ENCODE results near the gene TNFRSF25. TPM values are rescaled to one million over a fixed set of nuclear protein-coding genes. Genes with fewer than 3 reads are reported as not detected.
A peak's percentile ranks its signal among the peaks of the same experiment; 100 is the strongest.

TNFRSF25 gene
- total and polyA plus RNA-seq, 7 experiments from 2014 or later: 17.3 to 352 (median 177) TPM

DNA sequence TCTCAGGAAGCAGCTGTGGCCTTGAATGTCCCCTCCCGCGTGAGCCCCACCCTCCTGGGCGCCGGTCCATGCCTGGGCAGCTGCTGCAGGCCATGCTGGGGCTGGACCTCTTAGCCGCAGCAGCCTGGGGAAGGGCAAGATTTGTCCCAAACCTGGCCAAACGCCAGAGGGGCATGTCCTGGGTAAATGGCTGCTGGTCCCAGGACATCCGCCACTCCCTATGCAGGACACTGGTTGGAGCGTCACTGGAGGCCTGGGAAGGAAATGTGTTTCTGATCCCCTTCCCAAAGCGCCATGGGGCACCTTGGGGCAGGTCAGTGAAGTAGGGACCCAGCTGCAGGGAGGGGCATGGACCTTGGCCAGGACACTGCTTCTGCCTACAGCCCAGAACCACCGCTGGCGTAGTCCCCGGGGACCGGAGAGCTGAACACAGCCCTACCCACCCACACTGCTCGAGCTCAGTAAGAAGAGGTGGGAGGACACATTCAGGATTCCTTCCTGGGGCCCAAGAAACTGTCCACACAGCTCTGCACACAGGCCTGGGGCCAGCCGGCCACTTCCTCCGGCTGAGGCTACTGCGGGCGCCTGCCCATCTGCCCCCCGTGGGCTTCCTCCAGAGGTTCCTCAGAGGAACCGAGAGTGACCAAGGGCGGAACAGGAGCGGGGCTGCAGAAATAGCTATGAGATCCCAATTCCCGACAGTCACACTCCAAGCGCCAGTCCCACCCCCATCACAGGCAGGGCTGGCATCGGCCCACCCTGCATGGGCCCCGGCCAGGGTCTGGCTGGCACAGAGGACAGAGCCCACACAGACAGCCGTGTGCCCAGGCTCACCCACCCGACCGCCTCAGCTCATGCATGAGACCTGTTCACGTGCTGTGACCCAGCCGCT lies 36.3 kb upstream of the TNFRSF25 start:
- ChIA-PET CTCF (interaction anchor here (0.8 kb wide), 1 partner anchor 34 kb away, joined by 4 read pairs; no protein-coding TSS in a partner anchor), POLR2A (interaction anchor here (1.3 kb wide), 1 partner anchor 54 kb away, joined by 3 read pairs; no protein-coding TSS in a partner anchor)
- Mint-ChIP-seq H3K27me3 (peaks cover 0 to 22% (median 4%) of the 10 kb centered on the region in 5 donors), H3K4me1 (peaks cover 0 to 15% (median 8%) of the 10 kb centered on the region in 7 donors), H3K9me3 (no peaks in the 10 kb centered on the region), H3K36me3 (no peaks in the 10 kb centered on the region), H3K4me3 (no peak overlapping the region), H3K27ac (no peak overlapping the region)
- DNase-seq: no peak
- Histone ChIP-seq H3K9me3 (ENCODE audit: control insufficient read depth in 2 of 3, low read length in 3 of 3) (no peaks in the 10 kb centered on the region), H3K27ac (ENCODE audit: low read depth, low read length) (no peak overlapping the region), H3K4me1 (ENCODE audit: control insufficient read depth in 2 of 2, insufficient read depth in 2 of 2, low read length in 2 of 2) (peaks cover 4 to 8% of the 10 kb centered on the region in 2 donors), H3K36me3 (ENCODE audit: control insufficient read depth in 2 of 3, insufficient read depth in 3 of 3, low read length in 3 of 3) (no peaks in the 10 kb centered on the region), H3K27me3 (ENCODE audit: control insufficient read depth in 2 of 2, insufficient read depth in 2 of 2, low read length in 2 of 2) (no peaks in the 10 kb centered on the region), H3K4me3 (ENCODE audit: low read length) (no peak overlapping the region)
- intact Hi-C loops (cut with micrococcal nuclease): no loop called here
- no peak for ATAC-seq

- H3K27ac Mint-ChIP-seq: peak overlapping the region in 2 of 9 donors; percentile 31 to 51
- no peaks in the 10 kb centered on the region for H3K27me3 ChIP-seq (ENCODE audit: control insufficient read depth in 2 of 2, insufficient read depth in 2 of 2, low read length in 2 of 2)
- no peak for ATAC-seq
- no peaks in the 10 kb centered on the region for H3K9me3 ChIP-seq (ENCODE audit: control insufficient read depth in 2 of 3, low read length in 3 of 3)
- H3K36me3 Mint-ChIP-seq: no peaks in the 10 kb centered on the region
- H3K36me3 ChIP-seq (ENCODE audit: control insufficient read depth in 2 of 3, insufficient read depth in 3 of 3, low read length in 3 of 3): no peaks in the 10 kb centered on the region
- peak overlapping the region in 1 of 10 donors; percentile 3 for H3K4me3 Mint-ChIP-seq
- H3K4me1 Mint-ChIP-seq: peaks cover 3 to 19% (median 9%) of the 10 kb centered on the region in 7 donors
- no peak for DNase-seq
- H3K4me1 ChIP-seq (ENCODE audit: control insufficient read depth in 2 of 2, insufficient read depth in 2 of 2, low read length in 2 of 2): peaks cover 4 to 14% of the 10 kb centered on the region in 2 donors
- intact Hi-C loops (cut with micrococcal nuclease): no loop called here
- no peak overlapping the region for H3K27ac ChIP-seq (ENCODE audit: low read depth, low read length)
- ChIA-PET POLR2A (interaction anchor here (1.3 kb wide), 1 partner anchor 55 kb away, joined by 3 read pairs; no protein-coding TSS in a partner anchor), CTCF (interaction anchor here (0.8 kb wide), 1 partner anchor 35 kb away, joined by 4 read pairs; no protein-coding TSS in a partner anchor)
- H3K9me3 Mint-ChIP-seq: no peaks in the 10 kb centered on the region
- peaks cover 0 to 26% (median 4%) of the 10 kb centered on the region in 5 donors for H3K27me3 Mint-ChIP-seq
- H3K4me3 ChIP-seq (ENCODE audit: low read length): no peak overlapping the region
These were observed 35.4 kb upstream of the TNFRSF25 start for GRCh38 chr1:6501279-6501813.

DNA sequence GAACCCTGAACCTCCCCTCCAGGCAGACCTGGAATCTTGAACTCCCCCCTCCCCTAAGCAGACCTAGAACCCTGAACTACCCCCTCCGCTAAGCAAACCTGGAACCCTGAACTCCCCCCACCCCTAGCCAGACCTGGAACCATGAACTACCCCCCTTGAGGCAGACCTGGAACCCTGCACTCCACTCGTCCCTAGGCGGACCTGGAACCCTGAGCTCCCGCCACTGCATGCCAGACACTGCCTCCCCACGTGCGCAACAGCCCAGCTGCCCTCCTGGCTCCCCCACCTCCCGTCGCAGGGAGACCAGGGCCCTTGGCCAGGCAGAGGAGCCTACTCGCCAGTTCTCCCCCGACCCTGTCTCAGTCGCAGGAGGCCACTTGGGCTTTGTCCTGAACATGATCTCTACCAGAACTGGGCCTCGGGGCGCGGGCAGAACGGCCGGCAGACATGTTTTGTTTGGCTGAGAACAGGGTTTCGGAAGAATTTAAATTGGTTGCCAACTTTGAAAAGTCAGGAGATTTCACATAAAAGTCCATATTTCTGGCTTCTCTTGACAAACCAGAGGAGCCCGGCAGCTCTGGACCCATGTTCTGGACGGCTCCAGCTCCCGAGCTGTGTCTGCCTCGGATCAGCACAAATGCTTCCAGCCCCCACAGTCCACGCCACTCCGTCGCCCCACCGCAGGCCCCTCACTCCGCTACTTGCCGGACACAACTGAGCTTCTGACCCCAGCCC lies 34.7 kb upstream of the TNFRSF25 start:
- Histone ChIP-seq H3K9me3 (ENCODE audit: control insufficient read depth in 2 of 3, low read length in 3 of 3) (no peaks in the 10 kb centered on the region), H3K4me1 (ENCODE audit: control insufficient read depth in 2 of 2, insufficient read depth in 2 of 2, low read length in 2 of 2) (peaks cover 4 to 20% of the 10 kb centered on the region in 2 donors), H3K27me3 (ENCODE audit: control insufficient read depth in 2 of 2, insufficient read depth in 2 of 2, low read length in 2 of 2) (no peaks in the 10 kb centered on the region), H3K36me3 (ENCODE audit: control insufficient read depth in 2 of 3, insufficient read depth in 3 of 3, low read length in 3 of 3) (no peaks in the 10 kb centered on the region), H3K27ac (ENCODE audit: low read depth, low read length) (no peak overlapping the region), H3K4me3 (ENCODE audit: low read length) (no peak overlapping the region)
- Mint-ChIP-seq H3K9me3 (no peaks in the 10 kb centered on the region), H3K36me3 (no peaks in the 10 kb centered on the region), H3K27ac (peak overlapping the region in 1 of 9 donors; percentile 51), H3K4me3 (no peak overlapping the region), H3K27me3 (peaks cover 0 to 33% (median 4%) of the 10 kb centered on the region in 5 donors), H3K4me1 (peaks cover 7 to 25% (median 13%) of the 10 kb centered on the region in 7 donors)
- ATAC-seq (no peak), DNase-seq (no peak)
- ChIA-PET POLR2A (interaction anchor here (1.3 to 1.6 kb wide), 2 partner anchors 55 to 80 kb away, joined by 3 to 6 read pairs; no protein-coding TSS in a partner anchor), CTCF (interaction anchor here (0.5 kb wide), 1 partner anchor 52 kb away, joined by 3 read pairs; no protein-coding TSS in a partner anchor)
- intact Hi-C loops (cut with micrococcal nuclease): no loop called here

GRCh38 chr1:6499296-6499695 lies 33.3 kb upstream of the TNFRSF25 start:
- H3K4me3 ChIP-seq (ENCODE audit: low read length): no peak overlapping the region
- ATAC-seq: no peak
- no peaks in the 10 kb centered on the region for H3K36me3 ChIP-seq (ENCODE audit: control insufficient read depth in 2 of 3, insufficient read depth in 3 of 3, low read length in 3 of 3)
- peaks cover 4 to 24% of the 10 kb centered on the region in 2 donors for H3K4me1 ChIP-seq (ENCODE audit: control insufficient read depth in 2 of 2, insufficient read depth in 2 of 2, low read length in 2 of 2)
- ChIA-PET POLR2A (interaction anchor here (0.9 to 2.7 kb wide), 6 partner anchors 9 to 82 kb away, joined by 3 to 12 read pairs (median 6); partner anchors contain the start of genes NOL9 and TAS1R1), CTCF (interaction anchor here (1.0 kb wide), 1 partner anchor 55 kb away, joined by 6 read pairs; the partner anchor contains the start of genes NOL9 and TAS1R1)
- H3K9me3 ChIP-seq (ENCODE audit: control insufficient read depth in 2 of 3, low read length in 3 of 3): no peaks in the 10 kb centered on the region
- H3K27ac ChIP-seq (ENCODE audit: low read depth, low read length): no peak overlapping the region
- Mint-ChIP-seq H3K9me3 (no peaks in the 10 kb centered on the region), H3K36me3 (no peaks in the 10 kb centered on the region), H3K4me1 (peaks cover 9 to 35% (median 22%) of the 10 kb centered on the region in 7 donors), H3K4me3 (peak overlapping the region in 8 of 10 donors; percentile 27 to 77 (median 38)), H3K27me3 (peaks cover 0 to 36% (median 4%) of the 10 kb centered on the region in 5 donors), H3K27ac (peak overlapping the region in 3 of 9 donors; percentile 28 to 59 (median 51))
- intact Hi-C loops (cut with micrococcal nuclease): no loop called here
- no peak for DNase-seq
- no peaks in the 10 kb centered on the region for H3K27me3 ChIP-seq (ENCODE audit: control insufficient read depth in 2 of 2, insufficient read depth in 2 of 2, low read length in 2 of 2)

DNA sequence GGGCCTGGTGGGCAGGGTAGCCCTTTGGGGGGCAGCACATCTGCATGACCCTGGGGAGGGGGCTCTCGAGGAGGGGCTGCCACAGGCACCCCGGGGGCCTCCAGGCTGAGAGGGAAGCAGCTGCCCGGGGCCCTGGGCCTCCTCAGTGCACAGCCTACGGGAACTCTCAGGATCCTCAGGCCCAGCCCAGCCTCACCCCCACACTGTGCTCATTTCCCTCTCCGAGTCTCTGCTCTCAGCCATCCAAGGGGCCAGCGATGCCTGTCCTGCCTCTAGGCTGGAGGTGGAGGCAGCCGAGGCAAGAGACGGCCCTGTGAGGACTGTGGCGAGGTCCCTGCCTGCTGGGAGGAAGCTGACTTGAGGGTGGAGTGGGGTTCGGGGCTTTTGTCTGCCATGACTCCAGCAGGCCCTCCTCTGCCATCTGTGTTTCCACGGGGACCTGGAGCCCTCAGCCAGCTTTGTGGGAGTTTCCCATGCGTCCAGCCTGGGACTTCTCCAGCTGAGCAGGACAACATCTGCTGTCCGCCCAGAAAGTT lies 32.7 kb upstream of the TNFRSF25 start:
- H3K36me3 Mint-ChIP-seq: no peaks in the 10 kb centered on the region
- CTCF ChIA-PET: no interaction called here
- H3K27ac Mint-ChIP-seq: peak overlapping the region in 2 of 9 donors; percentile 28 to 51
- POLR2A ChIA-PET: interaction anchor here (0.6 to 2.7 kb wide), 6 partner anchors 8 to 103 kb away, joined by 3 to 12 read pairs (median 6); partner anchors contain the start of genes NOL9 and TAS1R1
- Histone ChIP-seq H3K4me3 (ENCODE audit: low read length) (no peak overlapping the region), H3K9me3 (ENCODE audit: control insufficient read depth in 2 of 3, low read length in 3 of 3) (no peaks in the 10 kb centered on the region), H3K27me3 (ENCODE audit: control insufficient read depth in 2 of 2, insufficient read depth in 2 of 2, low read length in 2 of 2) (no peaks in the 10 kb centered on the region), H3K36me3 (ENCODE audit: control insufficient read depth in 2 of 3, insufficient read depth in 3 of 3, low read length in 3 of 3) (no peaks in the 10 kb centered on the region), H3K27ac (ENCODE audit: low read depth, low read length) (no peak overlapping the region), H3K4me1 (ENCODE audit: control insufficient read depth in 2 of 2, insufficient read depth in 2 of 2, low read length in 2 of 2) (peaks cover 4 to 24% of the 10 kb centered on the region in 2 donors)
- peaks cover 0 to 36% (median 4%) of the 10 kb centered on the region in 5 donors for H3K27me3 Mint-ChIP-seq
- H3K9me3 Mint-ChIP-seq: no peaks in the 10 kb centered on the region
- intact Hi-C loops (cut with micrococcal nuclease): no loop called here
- no peak for ATAC-seq
- H3K4me1 Mint-ChIP-seq: peaks cover 9 to 36% (median 22%) of the 10 kb centered on the region in 7 donors
- H3K4me3 Mint-ChIP-seq: peak overlapping the region in 6 of 10 donors; percentile 35 to 77 (median 47)
- DNase-seq: no peak

All from naive thymus-derived CD4-positive, alpha-beta T cell (primary cell).